Activated T-cell treated with anti-CD3 and anti-CD28 coated beads for 4 hours (primary cell): Measurements from ENCODE around the gene RAB30.

ENCODE experiments used
- DNase-seq: peaks from one replicate; pipeline ENCODE4 v3.0.0-alpha.2; 2020

The RAB30 gene

GRCh38 chr11:83071567-83072349, at the start of gene RAB30:
RAB30 (minus strand) TSS chr11:83071897; CDS start chr11:82997316, 74,581 bp downstream.
- peak; percentile 88 for DNase-seq

- DNase-seq, result no peak
These were observed 48.6 kb upstream of the RAB30 start for GRCh38 chr11:83120327-83120726.

- no peak for DNase-seq
These were observed 47.5 kb upstream of the RAB30 start for GRCh38 chr11:83119216-83119615.

GRCh38 chr11:83118814-83119213, 47.1 kb upstream of the RAB30 start:
- no peak for DNase-seq

GRCh38 chr11:83116015-83116641, 44.4 kb upstream of the RAB30 start:
- no peak for DNase-seq

GRCh38 chr11:83115551-83115950, 43.9 kb upstream of the RAB30 start:
- DNase-seq, result no peak

GRCh38 chr11:83115026-83115425, 43.3 kb upstream of the RAB30 start:
- DNase-seq, result no peak

- DNase-seq, result no peak
These were observed 41.2 kb upstream of the RAB30 start for GRCh38 chr11:83112886-83113285.

GRCh38 chr11:83105168-83105567, 33.5 kb upstream of the RAB30 start:
- DNase-seq, result no peak

GRCh38 chr11:83102834-83103233, 31.1 kb upstream of the RAB30 start:
- no peak for DNase-seq

- DNase-seq, result no peak
These were observed 25.9 kb upstream of the RAB30 start for GRCh38 chr11:83097429-83098075.

- DNase-seq, result no peak
These were observed 21.9 kb upstream of the RAB30 start for GRCh38 chr11:83093634-83094033.

GRCh38 chr11:83092488-83093384, 21.0 kb upstream of the RAB30 start:
- no peak for DNase-seq

GRCh38 chr11:83088965-83089364, 17.3 kb upstream of the RAB30 start:
- DNase-seq, result no peak

- no peak for DNase-seq
These were observed 15.3 kb upstream of the RAB30 start for GRCh38 chr11:83087035-83087434.

- DNase-seq, result no peak
These were observed 8.1 kb upstream of the RAB30 start for GRCh38 chr11:83079820-83080219.

- DNase-seq, result no peak
These were observed 6.6 kb upstream of the RAB30 start for GRCh38 chr11:83078269-83078668.

- DNase-seq, result no peak
These were observed 2.2 kb upstream of the RAB30 start for GRCh38 chr11:83073884-83074283.

- no peak for DNase-seq
These were observed 1.6 kb upstream of the RAB30 start for GRCh38 chr11:83073258-83073657.

- DNase-seq, result no peak
These were observed 899 bp upstream of the RAB30 start for GRCh38 chr11:83072350-83073242.

GRCh38 chr11:83070731-83071566, 748 bp downstream of the RAB30 start:
- DNase-seq, result peak; percentile 7
